Transverse colon (tissue), 4 donors: ENCODE measurements around the gene GPC6. TPM values are rescaled to one million over a fixed set of nuclear protein-coding genes. Genes with fewer than 3 reads are reported as not detected.

Source experiments
- DNase-seq: peaks from one replicate; pipeline ENCODE4 v3.0.0-alpha.2; 2019
- H3K27ac ChIP-seq, 4 donors: fragments of 200-600 bp; sonication (generic); 2 replicates each; pipeline ENCODE4 v1.5.1; 2016 to 2018; ENCODE audit warnings: inconsistent platforms in 4 of 4
- H3K27me3 ChIP-seq: fragments of 200-600 bp; sonication (generic); 2 replicates; pipeline ENCODE4 v1.5.1; 2017; ENCODE audit warnings: inconsistent platforms
- H3K36me3 ChIP-seq, 4 donors: fragments of 200-600 bp; sonication (generic); 2 replicates each; pipeline ENCODE4 v1.5.1; 2017 to 2019; ENCODE audit warnings: inconsistent platforms in 4 of 4
- H3K4me1 ChIP-seq, 4 donors: fragments of 200-600 bp; sonication (generic); 2 replicates each; pipeline ENCODE4 v1.5.1; 2017 to 2020; ENCODE audit warnings: inconsistent platforms in 4 of 4
- H3K4me3 ChIP-seq, 4 donors: fragments of 200-600 bp; sonication (generic); 1 replicate in 1 of 4; 2 replicates in 3 of 4; pipeline versions ENCODE4 v1.5.1 to v1.6.1; 2017 to 2019; ENCODE audit warnings: inconsistent platforms in 4 of 4
- H3K9me3 ChIP-seq, 2 donors: fragments of 200-600 bp; sonication (generic); 2 replicates each; pipeline ENCODE4 v1.5.1; 2017 to 2019; ENCODE audit warnings: inconsistent platforms in 2 of 2
- CTCF ChIP-seq, 5 experiments: fragments of 200-600 bp in 3 of 5; fragments of 450-650 bp in 2 of 5; sonication (generic) in 3 of 5; IDR thresholded peaks; 1 replicate in 2 of 5; 2 replicates in 3 of 5; pipeline ENCODE4 v1.5.1; 2016 to 2017; ENCODE audit warnings: antibody characterized with exemption in 5 of 5, inconsistent platforms in 3 of 5, mild to moderate bottlenecking in 2 of 5, moderate library complexity in 1 of 5
- EP300 ChIP-seq: sonication (generic); formaldehyde crosslinking; IDR thresholded peaks from one replicate; pipeline ENCODE4 v1.6.1; 2017; ENCODE audit warnings: antibody characterized with exemption, low read depth
- POLR2A ChIP-seq: fragments of 450-650 bp; IDR thresholded peaks from one replicate; pipeline ENCODE4 v1.6.1; 2016; ENCODE audit warnings: antibody characterized with exemption, mild to moderate bottlenecking, moderate library complexity
- POLR2AphosphoS5 ChIP-seq, 3 donors: sonication (generic); formaldehyde crosslinking; IDR thresholded peaks; one replicate each; pipeline ENCODE4 v1.6.1; 2016; ENCODE audit warnings: antibody characterized with exemption in 3 of 3
- WGBS, 2 donors: methylation state at CpG; one replicate each; pipeline ENCODE4 v1.1.5; 2018; ENCODE audit warnings: low coverage in 1 of 2; 5-methylcytosine and 5-hydroxymethylcytosine counted together
- in situ Hi-C, 4 donors: fragments of 200-750 bp; cut with MboI; loops; one replicate each; pipeline versions ENCODE4 v1.15.0 to v1.15.1; 2017; ENCODE audit warnings: low sequenced_read_pairs in 3 of 4, low pct_ligation_motif_present in 1 of 4, low pct_unique_long_range_greater_than_20kb in 1 of 4
- intact Hi-C: fragments of 100-400 bp; cut with DNase I; formaldehyde crosslinking; loops from one replicate; pipeline ENCODE4 v1.15.1; 2023; ENCODE audit warnings: low total_unique reads
- total RNA-seq, 4 donors: library from RNA; depleted of rRNA; stranded (reverse); fragments of >200 nt; gene quantifications; one replicate each; pipeline ENCODE4 v1.1.0, GENCODE V29; 2016

GPC6 gene
- total RNA-seq, 4 donors from 2014 or later = 0.75 to 5.7 (median 4.0) TPM

GRCh38 chr13:94007072-94007471 lies 780.5 kb downstream of the GPC6 start:
- no peak overlapping the region for H3K4me3 ChIP-seq
- intact Hi-C loops (no loop called here), in situ Hi-C loops (no loop called here)
- no peak for TF ChIP-seq CTCF (IDR thresholded peaks at IDR 0.05)
- no peak for TF ChIP-seq POLR2A
- no peak for TF ChIP-seq POLR2AphosphoS5 (IDR thresholded peaks at IDR 0.05)
- TF ChIP-seq EP300 = no peak
- no peaks in the 10 kb centered on the region for H3K36me3 ChIP-seq
- no peak for DNase-seq
- H3K27ac ChIP-seq = no peak overlapping the region
- no peaks in the 10 kb centered on the region for H3K9me3 ChIP-seq
- H3K27me3 ChIP-seq = no peaks in the 10 kb centered on the region
- 87 to 96% methylated on average over 5 of the region's 5 CpGs for WGBS, 2 donors
- no peaks in the 10 kb centered on the region for H3K4me1 ChIP-seq

- Histone ChIP-seq H3K27me3 (no peaks in the 10 kb centered on the region), H3K36me3 (no peaks in the 10 kb centered on the region), H3K9me3 (no peaks in the 10 kb centered on the region), H3K4me1 (no peaks in the 10 kb centered on the region), H3K4me3 (no peak overlapping the region), H3K27ac (no peak overlapping the region)
- TF ChIP-seq POLR2AphosphoS5 (IDR thresholded peaks at IDR 0.05) (no peak), EP300 (no peak), POLR2A (no peak), CTCF (IDR thresholded peaks at IDR 0.05) (no peak)
- 64 to 75% methylated on average over 4 of the region's 4 CpGs for WGBS, 2 donors
- intact Hi-C loops (no loop called here), in situ Hi-C loops (no loop called here)
- no peak for DNase-seq
Observed at GRCh38 chr13:94009701-94010100, 783.1 kb downstream of the GPC6 start.

GRCh38 chr13:94014461-94014860 lies 787.9 kb downstream of the GPC6 start:
- H3K27me3 ChIP-seq = no peaks in the 10 kb centered on the region
- WGBS, 2 donors = 33 to 44% methylated on average over 2 of the region's 2 CpGs
- no peaks in the 10 kb centered on the region for H3K4me1 ChIP-seq
- intact Hi-C loops = no loop called here
- H3K9me3 ChIP-seq = no peaks in the 10 kb centered on the region
- in situ Hi-C loops = no loop called here
- no peaks in the 10 kb centered on the region for H3K36me3 ChIP-seq
- no peak for DNase-seq
- no peak overlapping the region for H3K4me3 ChIP-seq
- TF ChIP-seq POLR2AphosphoS5 (IDR thresholded peaks at IDR 0.05) = no peak
- no peak for TF ChIP-seq CTCF (IDR thresholded peaks at IDR 0.05)
- TF ChIP-seq EP300 = no peak
- TF ChIP-seq POLR2A = no peak
- H3K27ac ChIP-seq = no peak overlapping the region

- TF ChIP-seq EP300 = no peak
- TF ChIP-seq POLR2A = no peak
- TF ChIP-seq POLR2AphosphoS5 (IDR thresholded peaks at IDR 0.05) = no peak
- no peak for TF ChIP-seq CTCF (IDR thresholded peaks at IDR 0.05)
- in situ Hi-C loops (no loop called here), intact Hi-C loops (no loop called here)
- DNase-seq = no peak
- no peak overlapping the region for H3K27ac ChIP-seq
- H3K4me3 ChIP-seq = no peak overlapping the region
- no peaks in the 10 kb centered on the region for H3K4me1 ChIP-seq
- no peaks in the 10 kb centered on the region for H3K9me3 ChIP-seq
- H3K36me3 ChIP-seq = no peaks in the 10 kb centered on the region
- 78 to 83% methylated on average over 2 of the region's 2 CpGs for WGBS, 2 donors
- H3K27me3 ChIP-seq = no peaks in the 10 kb centered on the region
Observed at GRCh38 chr13:94020426-94020825, 793.8 kb downstream of the GPC6 start.
